Transverse colon (tissue), 3 donors: ENCODE data around the gene SERPINB1.

Experiments used
- CTCF ChIP-seq, 5 experiments: fragments of 200-600 bp in 3 of 5; fragments of 450-650 bp in 2 of 5; sonication (generic) in 3 of 5; IDR thresholded peaks; 1 replicate in 2 of 5; 2 replicates in 3 of 5; pipeline ENCODE4 v1.5.1; 2016 to 2017; ENCODE audit warnings: antibody characterized with exemption in 5 of 5, inconsistent platforms in 3 of 5, mild to moderate bottlenecking in 2 of 5, moderate library complexity in 1 of 5
- EP300 ChIP-seq: sonication (generic); formaldehyde crosslinking; IDR thresholded peaks from one replicate; pipeline ENCODE4 v1.6.1; 2017; ENCODE audit warnings: antibody characterized with exemption, low read depth
- POLR2A ChIP-seq: fragments of 450-650 bp; IDR thresholded peaks from one replicate; pipeline ENCODE4 v1.6.1; 2016; ENCODE audit warnings: antibody characterized with exemption, mild to moderate bottlenecking, moderate library complexity

DNA sequence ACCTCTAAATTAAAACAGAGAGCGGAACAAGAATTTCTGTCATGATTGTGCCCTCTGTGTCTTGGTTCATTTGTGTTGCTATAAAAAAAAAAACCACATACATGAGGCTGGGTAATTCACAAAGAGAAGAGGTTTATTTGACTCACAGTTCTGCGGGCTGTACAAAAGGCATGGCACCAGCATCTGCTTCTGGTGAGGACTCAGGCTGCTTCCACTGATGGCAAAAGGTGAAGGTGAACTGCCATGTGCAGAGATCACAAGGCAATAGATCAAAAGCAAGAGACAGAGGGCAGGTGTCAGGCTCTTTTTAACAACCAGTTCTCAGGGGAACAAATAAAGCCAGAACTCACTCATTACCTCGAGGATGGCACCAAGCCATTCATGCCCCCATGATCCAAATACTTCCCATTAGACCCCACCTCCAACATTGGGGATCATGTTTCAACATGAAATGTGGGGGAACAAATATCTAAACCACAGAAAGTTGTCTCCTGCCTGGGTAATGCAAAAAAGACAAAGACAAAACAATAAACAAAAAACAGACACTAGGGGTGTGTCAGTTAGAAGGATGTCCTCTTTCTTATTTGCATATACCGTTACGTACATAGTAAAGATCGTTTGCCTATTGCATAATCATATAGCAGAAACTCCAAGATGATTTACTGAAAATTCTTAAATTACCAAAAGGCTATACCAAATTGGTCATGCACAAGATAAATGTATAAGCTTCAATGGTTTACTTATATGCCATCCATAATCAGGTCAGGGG, 44.5 kb upstream of the SERPINB1 start:
- no peak for TF ChIP-seq POLR2A
- TF ChIP-seq CTCF (IDR thresholded peaks at IDR 0.05), result no peak
- no peak for TF ChIP-seq EP300
